Neural cell (in vitro differentiated cells): ENCODE results near the gene STX8. TPM values are rescaled to one million over a fixed set of nuclear protein-coding genes. Genes with fewer than 3 reads are reported as not detected.

Source experiments
- H2AFZ ChIP-seq: fragments of 200-600, 300-800 bp; sonication (generic), shearing (Covaris generic); 2 replicates; pipeline ENCODE4 v1.6.0; 2014; ENCODE audit warnings: low read depth, mild to moderate bottlenecking, antibody characterized with exemption, low read length, moderate library complexity
- H3F3A ChIP-seq: fragments of 200-600 bp; shearing (Covaris generic); 2 replicates; pipeline ENCODE4 v1.6.1; 2016; ENCODE audit warnings: mild to moderate bottlenecking, moderate library complexity, mixed read lengths, antibody characterized with exemption, low read length; ENCODE audit not compliant: insufficient read depth, poor library complexity, severe bottlenecking
- H3K27ac ChIP-seq: fragments of 200-600, 300-800 bp; sonication (generic), shearing (Covaris generic); 2 replicates; pipeline ENCODE4 v1.5.1; 2014; ENCODE audit warnings: mild to moderate bottlenecking, low read length, moderate library complexity
- H3K27me3 ChIP-seq: fragments of 300-800, 200-600 bp; sonication (generic), shearing (Covaris generic); 2 replicates; pipeline ENCODE4 v1.6.0; 2014; ENCODE audit warnings: mild to moderate bottlenecking, low read depth, low read length, moderate library complexity; ENCODE audit not compliant: insufficient read depth
- H3K36me3 ChIP-seq: fragments of 300-800, 200-600 bp; sonication (generic), shearing (Covaris generic); 2 replicates; pipeline ENCODE4 v1.5.1; 2014; ENCODE audit warnings: mild to moderate bottlenecking, antibody characterized with exemption, low read length, moderate library complexity; ENCODE audit not compliant: insufficient read depth
- H3K4me2 ChIP-seq: fragments of 300-800, 200-600 bp; sonication (generic), shearing (Covaris generic); 2 replicates; pipeline ENCODE4 v1.6.0; 2014; ENCODE audit warnings: mild to moderate bottlenecking, low read length
- H3K4me3 ChIP-seq: fragments of 300-800, 200-600 bp; sonication (generic), shearing (Covaris generic); 2 replicates; pipeline ENCODE4 v1.5.1; 2014; ENCODE audit warnings: mild to moderate bottlenecking, low read length, moderate library complexity
- H3K79me2 ChIP-seq: fragments of 200-600 bp; shearing (Covaris generic); replicated peaks from 2 replicates; pipeline ENCODE4 v1.6.0; 2014; ENCODE audit warnings: mild to moderate bottlenecking, low read length, moderate library complexity; ENCODE audit not compliant: insufficient read depth
- H3K9ac ChIP-seq: fragments of 300-800, 200-600 bp; sonication (generic), shearing (Covaris generic); 2 replicates; pipeline ENCODE4 v1.6.1; 2016; ENCODE audit warnings: mild to moderate bottlenecking, low read length, mixed read lengths
- H3K9me2 ChIP-seq: fragments of 200-600 bp; shearing (Covaris generic); 2 replicates; pipeline ENCODE4 v1.6.1; 2016; ENCODE audit warnings: mild to moderate bottlenecking, low read length, mixed read lengths; ENCODE audit not compliant: insufficient read depth
- H3K9me3 ChIP-seq: fragments of 200-600, 300-800 bp; sonication (generic), shearing (Covaris generic); 2 replicates; pipeline ENCODE4 v1.6.1; 2016; ENCODE audit warnings: mild to moderate bottlenecking, mixed run types, low read length, moderate library complexity, mixed read lengths
- H4K20me1 ChIP-seq: fragments of 200-600 bp; shearing (Covaris generic); 2 replicates; pipeline ENCODE4 v1.6.1; 2016; ENCODE audit warnings: mild to moderate bottlenecking, mixed run types; ENCODE audit not compliant: insufficient read depth
- CTCF ChIP-seq: fragments of 450-650 bp; IDR thresholded peaks from 2 replicates; pipeline ENCODE4 v1.5.1; 2014; ENCODE audit warnings: antibody characterized with exemption, mild to moderate bottlenecking, moderate library complexity; ENCODE audit not compliant: poor library complexity, severe bottlenecking
- EP300 ChIP-seq: fragments of 450-650 bp; conservative IDR thresholded peaks from 2 replicates; pipeline ENCODE4 v1.6.1; 2014; ENCODE audit warnings: antibody characterized with exemption, mild to moderate bottlenecking, moderate library complexity; ENCODE audit not compliant: poor library complexity, severe bottlenecking
- EZH2 ChIP-seq: fragments of 200-600, 300-800 bp; shearing (Covaris generic), sonication (generic); IDR thresholded peaks from 2 replicates; pipeline ENCODE4 v1.6.1; 2014; ENCODE audit warnings: antibody characterized with exemption, low read length, borderline replicate concordance, mild to moderate bottlenecking; ENCODE audit not compliant: insufficient read depth, poor library complexity, severe bottlenecking
- MXI1 ChIP-seq: fragments of 450-650 bp; conservative IDR thresholded peaks from 2 replicates; pipeline ENCODE4 v1.6.1; 2014; ENCODE audit warnings: antibody characterized with exemption, mild to moderate bottlenecking; ENCODE audit not compliant: poor library complexity, severe bottlenecking
- POLR2AphosphoS5 ChIP-seq: IDR thresholded peaks from 2 replicates; pipeline ENCODE4 v1.6.1; 2012
- RAD21 ChIP-seq: fragments of 450-650 bp; conservative IDR thresholded peaks from 2 replicates; pipeline ENCODE4 v1.6.1; 2014; ENCODE audit warnings: antibody characterized with exemption, mild to moderate bottlenecking, moderate library complexity
- SMC3 ChIP-seq: fragments of 450-650 bp; conservative IDR thresholded peaks from 2 replicates; pipeline ENCODE4 v1.6.1; 2014; ENCODE audit warnings: antibody characterized with exemption, mild to moderate bottlenecking, moderate library complexity; ENCODE audit not compliant: poor library complexity
- TAF1 ChIP-seq: IDR thresholded peaks from 2 replicates; pipeline ENCODE4 v1.6.1; 2012; ENCODE audit warnings: low read depth
- polyA plus RNA-seq: library from polyadenylated mRNA; depleted of rRNA; stranded (reverse); fragments of >200 nt; gene quantifications from 2 replicates; pipeline ENCODE4 v1.2.3, GENCODE V29; 2014
- TF ChIP-seq, protein P1 (sequence below): IDR thresholded peaks from 2 replicates; pipeline ENCODE4 v1.6.1; 2012; ENCODE audit warnings: borderline replicate concordance

The STX8 gene
- polyA plus RNA-seq, 1 donor from 2014 or later = 100 TPM

DNA sequence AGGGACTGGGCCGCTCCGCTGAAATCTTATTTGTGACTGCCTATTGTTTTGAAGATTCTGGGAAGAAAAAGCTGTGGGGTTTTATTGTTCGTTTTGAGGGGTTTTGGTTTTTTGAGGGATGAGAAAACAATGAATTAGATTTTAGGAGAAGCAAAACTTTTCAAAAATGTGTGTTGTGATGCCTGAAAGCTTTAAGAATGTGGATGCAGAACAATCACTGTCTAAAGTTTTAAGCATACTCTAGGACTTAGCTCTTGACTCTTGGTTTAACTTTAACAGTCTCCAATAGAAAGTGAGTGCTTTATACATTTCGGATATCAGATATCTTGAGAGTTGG is 1.7 kb upstream of the STX8 start:
- Histone ChIP-seq H3F3A (no peaks in the 10 kb centered on the region), H3K27ac (no peak overlapping the region), H3K4me3 (peak overlapping the region; percentile 84), H3K27me3 (no peaks in the 10 kb centered on the region), H3K9me2 (no peaks in the 10 kb centered on the region), H3K79me2 (no peaks in the 10 kb centered on the region), H4K20me1 (no peaks in the 10 kb centered on the region), H3K9me3 (no peaks in the 10 kb centered on the region), H3K4me2 (peak overlapping the region; percentile 95), H3K9ac (no peak overlapping the region), H3K36me3 (no peaks in the 10 kb centered on the region), H2AFZ (no peak overlapping the region)
- TF ChIP-seq RAD21 = no peak
- TF ChIP-seq CTCF = peak; percentile 2

- H3K79me2 ChIP-seq = no peaks in the 10 kb centered on the region
- peak within 1 kb of the TSS; percentile 84 for H3K4me3 ChIP-seq
- H2AFZ ChIP-seq = peak within 1 kb of the TSS; percentile 75
- H3K9me2 ChIP-seq = no peaks in the 10 kb centered on the region
- TF ChIP-seq CTCF (peak; percentile 73), MXI1 (peak; percentile 79), EZH2 (no peak), POLR2AphosphoS5 (no peak), SMC3 (peak; percentile 69), EP300 (peak; percentile 17), RAD21 (peak; percentile 60), TAF1 (no peak)
- TF ChIP-seq, protein P1, sequence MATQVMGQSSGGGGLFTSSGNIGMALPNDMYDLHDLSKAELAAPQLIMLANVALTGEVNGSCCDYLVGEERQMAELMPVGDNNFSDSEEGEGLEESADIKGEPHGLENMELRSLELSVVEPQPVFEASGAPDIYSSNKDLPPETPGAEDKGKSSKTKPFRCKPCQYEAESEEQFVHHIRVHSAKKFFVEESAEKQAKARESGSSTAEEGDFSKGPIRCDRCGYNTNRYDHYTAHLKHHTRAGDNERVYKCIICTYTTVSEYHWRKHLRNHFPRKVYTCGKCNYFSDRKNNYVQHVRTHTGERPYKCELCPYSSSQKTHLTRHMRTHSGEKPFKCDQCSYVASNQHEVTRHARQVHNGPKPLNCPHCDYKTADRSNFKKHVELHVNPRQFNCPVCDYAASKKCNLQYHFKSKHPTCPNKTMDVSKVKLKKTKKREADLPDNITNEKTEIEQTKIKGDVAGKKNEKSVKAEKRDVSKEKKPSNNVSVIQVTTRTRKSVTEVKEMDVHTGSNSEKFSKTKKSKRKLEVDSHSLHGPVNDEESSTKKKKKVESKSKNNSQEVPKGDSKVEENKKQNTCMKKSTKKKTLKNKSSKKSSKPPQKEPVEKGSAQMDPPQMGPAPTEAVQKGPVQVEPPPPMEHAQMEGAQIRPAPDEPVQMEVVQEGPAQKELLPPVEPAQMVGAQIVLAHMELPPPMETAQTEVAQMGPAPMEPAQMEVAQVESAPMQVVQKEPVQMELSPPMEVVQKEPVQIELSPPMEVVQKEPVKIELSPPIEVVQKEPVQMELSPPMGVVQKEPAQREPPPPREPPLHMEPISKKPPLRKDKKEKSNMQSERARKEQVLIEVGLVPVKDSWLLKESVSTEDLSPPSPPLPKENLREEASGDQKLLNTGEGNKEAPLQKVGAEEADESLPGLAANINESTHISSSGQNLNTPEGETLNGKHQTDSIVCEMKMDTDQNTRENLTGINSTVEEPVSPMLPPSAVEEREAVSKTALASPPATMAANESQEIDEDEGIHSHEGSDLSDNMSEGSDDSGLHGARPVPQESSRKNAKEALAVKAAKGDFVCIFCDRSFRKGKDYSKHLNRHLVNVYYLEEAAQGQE = no peak
- peak within 1 kb of the TSS; percentile 95 for H3K4me2 ChIP-seq
- no peaks in the 10 kb centered on the region for H3K27me3 ChIP-seq
- no peaks in the 10 kb centered on the region for H4K20me1 ChIP-seq
- H3F3A ChIP-seq = no peaks in the 10 kb centered on the region
- no peaks in the 10 kb centered on the region for H3K36me3 ChIP-seq
- no peaks in the 10 kb centered on the region for H3K9me3 ChIP-seq
- H3K9ac ChIP-seq = peak within 1 kb of the TSS; percentile 70
- H3K27ac ChIP-seq = no peak within 1 kb of the TSS
These were observed 1.1 kb upstream of the STX8 start, which contains the start of gene CFAP52 for GRCh38 chr17:9576521-9577372. Gene CFAP52 (plus strand): TSS chr17:9576642. CDS start chr17:9576696, 54 bp downstream.
